GM23338 (cell line): ENCODE measurements around the gene NPAS2. TPM values are rescaled to one million over a fixed set of nuclear protein-coding genes. Genes with fewer than 3 reads are reported as not detected.

Experiments used
- ATAC-seq: fragments of 200-7000 bp; cut with Tn5 transposase; 3 replicates; pipeline ENCODE4 v1.9.1; 2020
- DNase-seq: peaks from one replicate; pipeline ENCODE4 v3.0.0-alpha.2; 2015; ENCODE audit warnings: low spot score
- H2AFZ ChIP-seq: fragments of 200-600 bp; sonication (generic); 2 replicates; pipeline ENCODE4 v1.8.0; 2016; ENCODE audit warnings: antibody characterized with exemption, mild to moderate bottlenecking, moderate library complexity
- H3F3A ChIP-seq: fragments of 200-600 bp; sonication (generic); replicated peaks from 2 replicates; pipeline ENCODE4 v1.8.0; 2017; ENCODE audit warnings: antibody characterized with exemption, mixed run types, low read depth
- H3K27ac ChIP-seq: fragments of 200-600 bp; sonication (generic); 2 replicates; pipeline ENCODE4 v1.6.1; 2016; ENCODE audit warnings: low read depth
- H3K27me3 ChIP-seq: fragments of 200-600 bp; sonication (generic); 2 replicates; pipeline ENCODE4 v1.8.0; 2016; ENCODE audit warnings: mild to moderate bottlenecking, mixed run types, moderate library complexity; ENCODE audit not compliant: insufficient read depth
- H3K36me3 ChIP-seq: fragments of 200-600 bp; sonication (generic); 2 replicates; pipeline ENCODE4 v1.8.0; 2016; ENCODE audit warnings: mild to moderate bottlenecking; ENCODE audit not compliant: insufficient read depth
- H3K4me1 ChIP-seq: fragments of 200-600 bp; sonication (generic); 2 replicates; pipeline ENCODE4 v1.8.0; 2016; ENCODE audit warnings: mild to moderate bottlenecking, moderate library complexity; ENCODE audit not compliant: insufficient read depth
- H3K4me2 ChIP-seq: fragments of 200-600 bp; sonication (generic); 2 replicates; pipeline ENCODE4 v1.7.1; 2017; ENCODE audit warnings: mixed run types
- H3K4me3 ChIP-seq: fragments of 200-600 bp; sonication (generic); 2 replicates; pipeline ENCODE4 v1.6.1; 2016; ENCODE audit warnings: mixed run types
- H3K79me2 ChIP-seq: fragments of 200-600 bp; sonication (generic); replicated peaks from 2 replicates; pipeline ENCODE4 v1.8.0; 2017; ENCODE audit warnings: mild to moderate bottlenecking; ENCODE audit not compliant: insufficient read depth
- H3K9me2 ChIP-seq: fragments of 200-600 bp; sonication (generic); 2 replicates; pipeline ENCODE4 v1.8.0; 2017; ENCODE audit not compliant: insufficient read depth
- H4K20me1 ChIP-seq: fragments of 200-600 bp; sonication (generic); replicated peaks from 2 replicates; pipeline ENCODE4 v1.8.0; 2017; ENCODE audit warnings: mild to moderate bottlenecking; ENCODE audit not compliant: insufficient read depth
- H3K27ac Mint-ChIP-seq: 2 replicates; pipeline ENCODE4 v1.8.0; 2020; ENCODE audit warnings: inconsistent platforms, mild to moderate bottlenecking, moderate library complexity, mixed read lengths
- H3K27me3 Mint-ChIP-seq: 3 replicates; pipeline ENCODE4 v1.8.0; 2022; ENCODE audit warnings: low read depth, mild to moderate bottlenecking, moderate library complexity, mixed read lengths, inconsistent platforms; ENCODE audit not compliant: insufficient read depth, poor library complexity
- H3K36me3 Mint-ChIP-seq: 3 replicates; pipeline ENCODE4 v1.8.0; 2021; ENCODE audit warnings: low read depth, mild to moderate bottlenecking, inconsistent platforms, moderate library complexity, mixed read lengths
- H3K4me1 Mint-ChIP-seq: 3 replicates; pipeline ENCODE4 v1.8.0; 2020; ENCODE audit warnings: mild to moderate bottlenecking, inconsistent platforms, mixed read lengths
- H3K4me3 Mint-ChIP-seq: 3 replicates; pipeline ENCODE4 v1.8.0; 2021; ENCODE audit warnings: moderate library complexity, mild to moderate bottlenecking, inconsistent platforms, mixed read lengths
- H3K9me3 Mint-ChIP-seq: 3 replicates; pipeline ENCODE4 v1.8.0; 2020; ENCODE audit warnings: moderate library complexity, mild to moderate bottlenecking, inconsistent platforms, mixed read lengths
- CREB1 ChIP-seq: fragments of 250-450 bp; sonication (Bioruptor Pico); IDR thresholded peaks from 2 replicates; pipeline ENCODE4 v1.5.0; 2020; ENCODE audit warnings: low read depth, mild to moderate bottlenecking, moderate library complexity
- EZH2 ChIP-seq: fragments of 200-600 bp; sonication (generic); IDR thresholded peaks from one replicate; pipeline ENCODE4 v1.8.0; 2017; ENCODE audit warnings: antibody characterized with exemption, mild to moderate bottlenecking, low read depth; ENCODE audit not compliant: unreplicated experiment
- EZH2phosphoT487 ChIP-seq: fragments of 200-600 bp; sonication (generic); IDR thresholded peaks from one replicate; pipeline ENCODE4 v1.8.1; 2018; ENCODE audit warnings: antibody characterized with exemption; ENCODE audit not compliant: unreplicated experiment
- JUNB ChIP-seq: IDR thresholded peaks from one replicate; pipeline ENCODE4 v1.6.1; 2016; ENCODE audit warnings: antibody characterized with exemption; ENCODE audit not compliant: unreplicated experiment
- NANOG ChIP-seq: IDR thresholded peaks from 2 replicates; pipeline ENCODE4 v1.6.1; 2016; ENCODE audit warnings: antibody characterized with exemption, borderline replicate concordance
- POLR2AphosphoS5 ChIP-seq: IDR thresholded peaks from 2 replicates; pipeline ENCODE4 v1.6.1; 2016; ENCODE audit warnings: antibody characterized with exemption, low read depth
- STAT1 ChIP-seq: IDR thresholded peaks from one replicate; pipeline ENCODE4 v1.6.1; 2016; ENCODE audit warnings: antibody characterized with exemption; ENCODE audit not compliant: unreplicated experiment
- ZNF114 ChIP-seq: fragments of 250-450 bp; sonication (Bioruptor Pico); IDR thresholded peaks from 2 replicates; pipeline ENCODE4 v1.5.0; 2020; ENCODE audit warnings: mild to moderate bottlenecking, moderate library complexity
- ZNF331 ChIP-seq: fragments of 250-450 bp; sonication (Bioruptor Pico); IDR thresholded peaks from 2 replicates; pipeline ENCODE4 v1.5.0; 2020; ENCODE audit warnings: low read depth, mild to moderate bottlenecking, moderate library complexity
- ZNF462 ChIP-seq: fragments of 250-450 bp; sonication (Bioruptor Pico); IDR thresholded peaks from 2 replicates; pipeline ENCODE4 v1.5.0; 2020; ENCODE audit warnings: mild to moderate bottlenecking, moderate library complexity
- polyA plus RNA-seq: library from polyadenylated mRNA; unstranded; fragments of >200 nt; fragmentation: Nextera tagmentation; extraction: Ambion mirVana; gene quantifications from 2 replicates; pipeline ENCODE4 v1.2.1, GENCODE V29; 2016
- total RNA-seq: library from RNA; depleted of rRNA; stranded (reverse); fragments of >200 nt; shearing (Covaris generic); gene quantifications from 2 replicates; pipeline ENCODE4 v1.2.3, GENCODE V29; 2014
- TF ChIP-seq, protein P1 (sequence below), 2 experiments: fragments of 200-600 bp in 1 of 2; sonication (generic) in 1 of 2; conservative IDR thresholded peaks; 2 replicates each; pipeline versions ENCODE4 v1.5.1 to v1.6.1; 2016 to 2017; ENCODE audit warnings: antibody characterized with exemption in 2 of 2, low read depth in 2 of 2, mild to moderate bottlenecking in 2 of 2, moderate library complexity in 1 of 2
- TF ChIP-seq, protein P2 (sequence below): IDR thresholded peaks from 2 replicates; pipeline ENCODE4 v1.6.1; 2016; ENCODE audit warnings: antibody characterized with exemption
- TF ChIP-seq, protein P3 (sequence below): IDR thresholded peaks from one replicate; pipeline ENCODE4 v1.6.1; 2018; ENCODE audit warnings: antibody characterized with exemption; ENCODE audit not compliant: unreplicated experiment

Gene NPAS2
- total and polyA plus RNA-seq, 2 experiments from 2014 or later: 0.56 to 1.1 TPM

DNA sequence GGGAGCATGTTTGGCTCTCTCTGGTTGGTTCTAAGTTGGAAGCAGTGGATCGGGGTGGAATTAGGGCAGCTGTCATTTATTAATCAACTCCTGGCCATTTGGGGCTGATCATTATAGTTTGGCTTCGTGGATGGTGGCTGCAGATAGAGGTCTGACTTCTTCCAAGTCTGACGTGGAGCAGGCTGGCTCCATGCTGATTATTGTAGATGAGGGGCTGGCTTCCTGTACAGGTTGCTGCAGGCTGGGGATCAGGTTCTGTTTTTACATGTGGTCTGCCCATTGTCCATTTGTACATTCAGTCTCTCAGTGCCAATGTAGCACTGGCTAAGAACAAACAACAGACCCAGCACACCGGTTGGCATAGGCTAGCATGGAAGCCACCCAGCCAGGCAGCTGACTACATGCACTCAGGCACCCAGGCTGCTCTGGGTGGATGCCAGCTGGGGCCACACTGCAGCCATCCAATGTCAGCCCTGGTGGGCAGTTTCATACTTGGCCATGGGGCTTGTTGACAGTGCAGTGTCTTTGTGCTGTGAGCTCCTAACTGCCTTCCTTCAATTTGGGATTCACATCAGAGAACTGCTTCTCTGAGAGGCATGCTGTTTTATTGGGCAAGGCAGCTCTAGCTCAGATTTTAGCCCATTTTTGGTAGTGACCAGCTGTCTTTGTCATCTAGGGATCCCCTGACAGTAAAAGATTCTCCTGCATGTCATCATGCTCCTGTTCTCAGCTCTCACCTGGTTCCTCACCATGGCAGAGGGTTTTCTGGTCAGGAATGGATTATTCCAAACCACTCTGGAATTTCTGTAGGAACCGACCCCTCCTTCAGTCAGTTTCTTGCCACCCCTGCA is 25.4 kb downstream of the NPAS2 start:
- Histone ChIP-seq H3F3A (no peaks in the 10 kb centered on the region), H3K9me2 (no peaks in the 10 kb centered on the region), H3K4me2 (no peak overlapping the region), H3K36me3 (no peaks in the 10 kb centered on the region), H3K27ac (no peak overlapping the region), H3K4me3 (no peak overlapping the region), H4K20me1 (no peaks in the 10 kb centered on the region), H3K79me2 (no peaks in the 10 kb centered on the region), H3K4me1 (no peaks in the 10 kb centered on the region), H2AFZ (no peak overlapping the region), H3K27me3 (no peaks in the 10 kb centered on the region)
- peaks cover 4% of the 10 kb centered on the region for H3K27me3 Mint-ChIP-seq
- peaks cover 2% of the 10 kb centered on the region; the same call in 1 of the 3 replicates for H3K9me3 Mint-ChIP-seq
- ATAC-seq (no peak), DNase-seq (no peak)
- TF ChIP-seq, protein P1, sequence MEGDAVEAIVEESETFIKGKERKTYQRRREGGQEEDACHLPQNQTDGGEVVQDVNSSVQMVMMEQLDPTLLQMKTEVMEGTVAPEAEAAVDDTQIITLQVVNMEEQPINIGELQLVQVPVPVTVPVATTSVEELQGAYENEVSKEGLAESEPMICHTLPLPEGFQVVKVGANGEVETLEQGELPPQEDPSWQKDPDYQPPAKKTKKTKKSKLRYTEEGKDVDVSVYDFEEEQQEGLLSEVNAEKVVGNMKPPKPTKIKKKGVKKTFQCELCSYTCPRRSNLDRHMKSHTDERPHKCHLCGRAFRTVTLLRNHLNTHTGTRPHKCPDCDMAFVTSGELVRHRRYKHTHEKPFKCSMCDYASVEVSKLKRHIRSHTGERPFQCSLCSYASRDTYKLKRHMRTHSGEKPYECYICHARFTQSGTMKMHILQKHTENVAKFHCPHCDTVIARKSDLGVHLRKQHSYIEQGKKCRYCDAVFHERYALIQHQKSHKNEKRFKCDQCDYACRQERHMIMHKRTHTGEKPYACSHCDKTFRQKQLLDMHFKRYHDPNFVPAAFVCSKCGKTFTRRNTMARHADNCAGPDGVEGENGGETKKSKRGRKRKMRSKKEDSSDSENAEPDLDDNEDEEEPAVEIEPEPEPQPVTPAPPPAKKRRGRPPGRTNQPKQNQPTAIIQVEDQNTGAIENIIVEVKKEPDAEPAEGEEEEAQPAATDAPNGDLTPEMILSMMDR (conservative IDR thresholded peaks at IDR 0.05; ENCODE audit: low read depth in 2 of 2): no peak
- no peak for TF ChIP-seq EZH2phosphoT487
- TF ChIP-seq STAT1: no peak
- TF ChIP-seq POLR2AphosphoS5: no peak
- TF ChIP-seq JUNB: no peak
- no peak for TF ChIP-seq ZNF462 (CRISPR knock-in tag)
- TF ChIP-seq, protein P2, sequence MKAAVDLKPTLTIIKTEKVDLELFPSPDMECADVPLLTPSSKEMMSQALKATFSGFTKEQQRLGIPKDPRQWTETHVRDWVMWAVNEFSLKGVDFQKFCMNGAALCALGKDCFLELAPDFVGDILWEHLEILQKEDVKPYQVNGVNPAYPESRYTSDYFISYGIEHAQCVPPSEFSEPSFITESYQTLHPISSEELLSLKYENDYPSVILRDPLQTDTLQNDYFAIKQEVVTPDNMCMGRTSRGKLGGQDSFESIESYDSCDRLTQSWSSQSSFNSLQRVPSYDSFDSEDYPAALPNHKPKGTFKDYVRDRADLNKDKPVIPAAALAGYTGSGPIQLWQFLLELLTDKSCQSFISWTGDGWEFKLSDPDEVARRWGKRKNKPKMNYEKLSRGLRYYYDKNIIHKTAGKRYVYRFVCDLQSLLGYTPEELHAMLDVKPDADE: no peak
- no peak for TF ChIP-seq ZNF331
- no peak for TF ChIP-seq ZNF114 (CRISPR knock-in tag)
- no peak for TF ChIP-seq EZH2
- no peak for TF ChIP-seq NANOG
- TF ChIP-seq, protein P3, sequence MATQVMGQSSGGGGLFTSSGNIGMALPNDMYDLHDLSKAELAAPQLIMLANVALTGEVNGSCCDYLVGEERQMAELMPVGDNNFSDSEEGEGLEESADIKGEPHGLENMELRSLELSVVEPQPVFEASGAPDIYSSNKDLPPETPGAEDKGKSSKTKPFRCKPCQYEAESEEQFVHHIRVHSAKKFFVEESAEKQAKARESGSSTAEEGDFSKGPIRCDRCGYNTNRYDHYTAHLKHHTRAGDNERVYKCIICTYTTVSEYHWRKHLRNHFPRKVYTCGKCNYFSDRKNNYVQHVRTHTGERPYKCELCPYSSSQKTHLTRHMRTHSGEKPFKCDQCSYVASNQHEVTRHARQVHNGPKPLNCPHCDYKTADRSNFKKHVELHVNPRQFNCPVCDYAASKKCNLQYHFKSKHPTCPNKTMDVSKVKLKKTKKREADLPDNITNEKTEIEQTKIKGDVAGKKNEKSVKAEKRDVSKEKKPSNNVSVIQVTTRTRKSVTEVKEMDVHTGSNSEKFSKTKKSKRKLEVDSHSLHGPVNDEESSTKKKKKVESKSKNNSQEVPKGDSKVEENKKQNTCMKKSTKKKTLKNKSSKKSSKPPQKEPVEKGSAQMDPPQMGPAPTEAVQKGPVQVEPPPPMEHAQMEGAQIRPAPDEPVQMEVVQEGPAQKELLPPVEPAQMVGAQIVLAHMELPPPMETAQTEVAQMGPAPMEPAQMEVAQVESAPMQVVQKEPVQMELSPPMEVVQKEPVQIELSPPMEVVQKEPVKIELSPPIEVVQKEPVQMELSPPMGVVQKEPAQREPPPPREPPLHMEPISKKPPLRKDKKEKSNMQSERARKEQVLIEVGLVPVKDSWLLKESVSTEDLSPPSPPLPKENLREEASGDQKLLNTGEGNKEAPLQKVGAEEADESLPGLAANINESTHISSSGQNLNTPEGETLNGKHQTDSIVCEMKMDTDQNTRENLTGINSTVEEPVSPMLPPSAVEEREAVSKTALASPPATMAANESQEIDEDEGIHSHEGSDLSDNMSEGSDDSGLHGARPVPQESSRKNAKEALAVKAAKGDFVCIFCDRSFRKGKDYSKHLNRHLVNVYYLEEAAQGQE: no peak
- no peak for TF ChIP-seq CREB1 (CRISPR knock-in tag)
- no peak overlapping the region for H3K27ac Mint-ChIP-seq
- H3K4me1 Mint-ChIP-seq: no peaks in the 10 kb centered on the region
- no peaks in the 10 kb centered on the region for H3K36me3 Mint-ChIP-seq
- no peak overlapping the region for H3K4me3 Mint-ChIP-seq
